ES-I3 (cell line): ENCODE measurements around the gene ARMH1.
"Not testable (repeated sequence)": the region's sequence is repeated elsewhere in the genome, so short reads cannot be mapped to it uniquely, and the experiment has no call there.

Experiments
- H3K36me3 ChIP-seq: 2 replicates; pipeline ENCODE4 v1.6.1; 2013; ENCODE audit warnings: mild to moderate bottlenecking, low read length, control low read depth, moderate library complexity; ENCODE audit not compliant: insufficient read depth
- H3K4me1 ChIP-seq: 2 replicates; pipeline ENCODE4 v1.6.1; 2013; ENCODE audit warnings: mild to moderate bottlenecking, control low read depth, low read length; ENCODE audit not compliant: insufficient read depth
- H3K9ac ChIP-seq: 2 replicates; pipeline ENCODE4 v1.6.1; 2013; ENCODE audit warnings: low read depth, mild to moderate bottlenecking, low read length, moderate library complexity
- H3K9me3 ChIP-seq: 2 replicates; pipeline ENCODE4 v1.6.1; 2013; ENCODE audit warnings: mild to moderate bottlenecking, low read length, moderate library complexity; ENCODE audit not compliant: control insufficient read depth, insufficient read depth

ARMH1 gene

GRCh38 chr1:44760876-44761275, 86.4 kb downstream of the ARMH1 start:
- no peaks in the 10 kb centered on the region for H3K9me3 ChIP-seq
- peaks cover 34% of the 10 kb centered on the region for H3K36me3 ChIP-seq
- no peak overlapping the region for H3K9ac ChIP-seq
- no peaks in the 10 kb centered on the region for H3K4me1 ChIP-seq

- H3K9ac ChIP-seq, H3K4me1 ChIP-seq, H3K9me3 ChIP-seq, H3K36me3 ChIP-seq: not testable (repeated sequence)
Measured at GRCh38 chr1:44766421-44766820, 91.9 kb downstream of the ARMH1 start.
